DOHH2 (cell line): ENCODE data around the gene SLC35A3.

Experiments used
- H3F3A ChIP-seq: fragments of 200-600 bp; sonication (generic), shearing (Covaris generic); 2 replicates; pipeline ENCODE4 v1.6.0; 2016; ENCODE audit warnings: antibody characterized with exemption, mild to moderate bottlenecking; ENCODE audit not compliant: control insufficient read depth, insufficient read depth
- H3K27ac ChIP-seq: fragments of 200-600 bp; sonication (generic); 2 replicates; pipeline ENCODE4 v1.5.1; 2014; ENCODE audit warnings: low read depth, mild to moderate bottlenecking, low read length, moderate library complexity
- H3K27me3 ChIP-seq: fragments of 200-600 bp; sonication (generic); 2 replicates; pipeline ENCODE4 v1.6.1; 2014; ENCODE audit warnings: mild to moderate bottlenecking, low read length, mixed read lengths; ENCODE audit not compliant: control insufficient read depth
- H3K36me3 ChIP-seq: fragments of 200-600 bp; sonication (generic); 2 replicates; pipeline ENCODE4 v1.6.1; 2014; ENCODE audit warnings: mild to moderate bottlenecking, low read length, moderate library complexity, mixed read lengths; ENCODE audit not compliant: control insufficient read depth
- H3K4me1 ChIP-seq: fragments of 200-600 bp; sonication (generic); 2 replicates; pipeline ENCODE4 v1.6.1; 2014; ENCODE audit warnings: mild to moderate bottlenecking, low read length, mixed read lengths; ENCODE audit not compliant: control insufficient read depth
- H3K4me2 ChIP-seq: fragments of 200-600 bp; sonication (generic); 2 replicates; pipeline ENCODE4 v1.6.0; 2014; ENCODE audit warnings: mild to moderate bottlenecking, low read length, moderate library complexity
- H3K4me3 ChIP-seq: fragments of 200-600 bp; sonication (generic); 2 replicates; pipeline ENCODE4 v1.5.1; 2014; ENCODE audit warnings: mild to moderate bottlenecking, low read length, mixed read lengths
- H3K79me2 ChIP-seq: fragments of 200-600 bp; sonication (generic); 2 replicates; pipeline ENCODE4 v1.6.1; 2014; ENCODE audit warnings: mild to moderate bottlenecking, low read length, mixed read lengths; ENCODE audit not compliant: control insufficient read depth
- H3K9me2 ChIP-seq: fragments of 200-600 bp; sonication (generic); replicated peaks from 2 replicates; pipeline ENCODE4 v1.6.1; 2014; ENCODE audit warnings: mild to moderate bottlenecking, low read length, mixed read lengths; ENCODE audit not compliant: control insufficient read depth
- H3K9me3 ChIP-seq: fragments of 200-600 bp; sonication (generic); 2 replicates; pipeline ENCODE4 v1.6.1; 2014; ENCODE audit warnings: antibody characterized with exemption, low read length, mixed read lengths; ENCODE audit not compliant: control insufficient read depth, insufficient read depth
- H4K20me1 ChIP-seq: fragments of 200-600 bp; sonication (generic); 2 replicates; pipeline ENCODE4 v1.6.0; 2014; ENCODE audit warnings: low read depth, mild to moderate bottlenecking, antibody characterized with exemption, low read length, moderate library complexity; ENCODE audit not compliant: control insufficient read depth, insufficient read depth
- EZH2phosphoT487 ChIP-seq: fragments of 200-600 bp; sonication (generic); IDR thresholded peaks from 2 replicates; pipeline ENCODE4 v1.6.1; 2017; ENCODE audit warnings: borderline replicate concordance, mild to moderate bottlenecking, antibody characterized with exemption, low read length, moderate library complexity, mixed read lengths
- TF ChIP-seq, protein P1 (sequence below): fragments of 200-600 bp; sonication (generic); IDR thresholded peaks from one replicate; pipeline ENCODE4 v1.5.1; 2014; ENCODE audit warnings: antibody characterized with exemption, mild to moderate bottlenecking, low read depth, low read length; ENCODE audit not compliant: poor library complexity, severe bottlenecking

SLC35A3 gene

DNA sequence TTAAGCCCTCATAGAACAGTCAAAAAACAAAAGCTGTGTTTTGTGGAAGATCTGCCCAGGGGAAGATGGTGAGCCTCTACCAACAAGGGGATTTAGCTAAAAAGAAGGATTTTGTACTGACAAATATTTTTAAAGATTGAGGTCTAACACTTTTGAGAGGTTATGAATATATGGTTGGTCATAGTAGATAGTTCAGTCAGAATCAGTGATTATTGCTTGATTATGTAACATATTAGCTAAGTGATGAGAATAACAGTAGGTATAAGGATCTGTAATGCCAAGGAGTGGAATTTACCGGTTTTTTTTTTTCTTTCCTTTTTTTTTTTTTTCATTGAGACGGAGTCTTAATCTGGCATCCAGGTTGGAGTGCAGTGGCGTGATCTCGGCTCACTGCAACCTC is 83.9 kb downstream of the SLC35A3 start:
- Histone ChIP-seq H4K20me1 (peaks cover 16% of the 10 kb centered on the region; the same call in 1 of the 2 replicates), H3K4me1 (peaks cover 10% of the 10 kb centered on the region), H3K4me2 (no peak overlapping the region), H3K79me2 (peaks cover 92% of the 10 kb centered on the region), H3K27me3 (no peaks in the 10 kb centered on the region), H3K9me2 (no peaks in the 10 kb centered on the region), H3F3A (peaks cover 3% of the 10 kb centered on the region; the same call in 1 of the 2 replicates), H3K36me3 (peaks cover 68% of the 10 kb centered on the region), H3K4me3 (no peak overlapping the region), H3K9me3 (no peaks in the 10 kb centered on the region), H3K27ac (no peak overlapping the region)
- no peak for TF ChIP-seq EZH2phosphoT487
- TF ChIP-seq, protein P1, sequence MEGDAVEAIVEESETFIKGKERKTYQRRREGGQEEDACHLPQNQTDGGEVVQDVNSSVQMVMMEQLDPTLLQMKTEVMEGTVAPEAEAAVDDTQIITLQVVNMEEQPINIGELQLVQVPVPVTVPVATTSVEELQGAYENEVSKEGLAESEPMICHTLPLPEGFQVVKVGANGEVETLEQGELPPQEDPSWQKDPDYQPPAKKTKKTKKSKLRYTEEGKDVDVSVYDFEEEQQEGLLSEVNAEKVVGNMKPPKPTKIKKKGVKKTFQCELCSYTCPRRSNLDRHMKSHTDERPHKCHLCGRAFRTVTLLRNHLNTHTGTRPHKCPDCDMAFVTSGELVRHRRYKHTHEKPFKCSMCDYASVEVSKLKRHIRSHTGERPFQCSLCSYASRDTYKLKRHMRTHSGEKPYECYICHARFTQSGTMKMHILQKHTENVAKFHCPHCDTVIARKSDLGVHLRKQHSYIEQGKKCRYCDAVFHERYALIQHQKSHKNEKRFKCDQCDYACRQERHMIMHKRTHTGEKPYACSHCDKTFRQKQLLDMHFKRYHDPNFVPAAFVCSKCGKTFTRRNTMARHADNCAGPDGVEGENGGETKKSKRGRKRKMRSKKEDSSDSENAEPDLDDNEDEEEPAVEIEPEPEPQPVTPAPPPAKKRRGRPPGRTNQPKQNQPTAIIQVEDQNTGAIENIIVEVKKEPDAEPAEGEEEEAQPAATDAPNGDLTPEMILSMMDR: no peak

DNA sequence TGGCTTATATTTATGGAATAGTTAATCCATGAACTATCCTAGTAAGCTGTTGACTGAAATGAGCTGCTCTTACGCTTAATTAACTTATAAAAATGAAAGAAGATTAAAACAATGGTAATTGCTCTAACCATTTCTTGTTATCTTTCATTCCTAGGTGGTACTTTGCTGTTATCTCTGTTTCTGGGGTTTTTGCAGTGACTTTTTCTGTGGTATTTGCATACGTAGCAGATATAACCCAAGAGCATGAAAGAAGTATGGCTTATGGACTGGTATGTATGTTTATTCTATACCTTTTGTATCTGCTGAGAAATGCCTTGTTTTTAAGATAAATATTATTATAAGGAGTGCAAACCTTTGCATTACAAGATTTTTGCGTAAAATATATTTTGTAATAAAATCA is 91.9 kb downstream of the SLC35A3 start:
- Histone ChIP-seq H3K9me3 (no peaks in the 10 kb centered on the region), H3K4me1 (no peaks in the 10 kb centered on the region), H3K36me3 (peaks cover 78% of the 10 kb centered on the region), H3K9me2 (no peaks in the 10 kb centered on the region), H3K27me3 (no peaks in the 10 kb centered on the region), H3K4me3 (no peak overlapping the region), H4K20me1 (no peaks in the 10 kb centered on the region), H3K4me2 (no peak overlapping the region), H3F3A (no peaks in the 10 kb centered on the region; the same call in 1 of the 2 replicates), H3K79me2 (peaks cover 41% of the 10 kb centered on the region), H3K27ac (no peak overlapping the region)
- no peak for TF ChIP-seq EZH2phosphoT487
- TF ChIP-seq, protein P1: no peak

DNA sequence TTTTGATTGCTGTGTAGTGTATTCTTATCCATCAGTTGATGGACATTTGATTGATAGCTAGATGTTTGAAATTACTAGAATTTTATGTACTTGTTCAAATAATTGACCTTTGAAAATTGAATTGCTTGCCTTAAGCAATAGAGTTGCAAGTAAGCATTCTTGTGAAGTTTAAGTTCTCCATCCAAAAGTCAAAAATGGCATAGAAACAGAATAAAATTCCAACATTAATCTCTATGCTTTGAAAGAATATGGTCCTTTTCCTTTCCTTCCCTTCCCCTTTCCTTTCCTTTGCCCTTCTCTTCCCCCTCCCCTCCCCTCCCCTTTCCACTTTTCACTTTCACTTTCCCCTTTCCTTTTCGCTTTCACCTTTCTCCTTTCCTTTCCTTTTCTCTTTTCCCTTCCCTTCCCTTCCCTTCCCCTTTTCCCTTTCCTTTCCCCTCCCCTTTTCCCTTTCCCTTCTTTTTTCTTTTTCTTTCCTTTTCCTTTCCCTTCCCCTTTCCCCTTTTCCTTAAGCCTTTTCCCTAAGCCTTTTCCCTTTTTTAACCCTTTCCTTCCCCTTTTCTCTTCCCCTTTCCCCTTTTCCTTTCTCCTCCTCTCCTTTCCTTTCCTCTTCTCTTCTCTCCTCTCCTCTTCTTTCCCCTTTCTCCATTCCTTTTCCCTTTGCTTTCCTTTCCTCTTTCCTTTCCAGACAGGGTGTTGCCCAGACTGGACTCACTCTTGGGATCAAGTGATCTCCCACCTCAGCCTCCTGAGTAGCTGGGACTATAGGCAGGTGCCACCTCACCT is 95.6 kb downstream of the SLC35A3 start:
- Histone ChIP-seq H3K4me1 (no peaks in the 10 kb centered on the region), H3K79me2 (peaks cover 15% of the 10 kb centered on the region), H3K9me2 (no peaks in the 10 kb centered on the region), H3K36me3 (peaks cover 83% of the 10 kb centered on the region), H3K4me3 (no peak overlapping the region), H3K27me3 (no peaks in the 10 kb centered on the region), H4K20me1 (peaks cover 3% of the 10 kb centered on the region; the same call in 1 of the 2 replicates), H3F3A (no peaks in the 10 kb centered on the region; the same call in 1 of the 2 replicates), H3K4me2 (no peak overlapping the region), H3K27ac (no peak overlapping the region), H3K9me3 (no peaks in the 10 kb centered on the region)
- TF ChIP-seq, protein P1: no peak
- no peak for TF ChIP-seq EZH2phosphoT487
